ENCODE measurements around the gene WAPL.

Gene WAPL

DNA sequence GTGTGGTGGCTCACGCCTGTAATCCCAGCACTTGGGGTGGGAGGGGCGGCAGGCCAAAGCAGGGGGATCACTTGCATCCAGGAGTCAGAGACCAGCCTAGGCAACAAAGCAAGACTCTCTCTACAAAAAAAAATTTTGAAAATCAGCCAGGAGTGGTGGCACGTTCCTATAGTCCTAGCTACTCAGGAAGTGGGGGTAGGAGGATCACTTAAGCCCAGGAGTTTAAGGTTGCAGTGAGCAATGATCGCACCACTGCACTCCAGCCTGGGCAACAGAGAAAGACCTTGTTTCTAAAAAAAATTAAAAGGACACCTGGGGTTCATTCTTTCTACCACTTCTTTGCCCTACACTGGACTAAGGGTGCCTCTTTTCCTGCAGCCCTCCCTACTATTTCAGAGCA is 15.1 kb downstream of the WAPL start:
- Histone ChIP-seq H3K4me2 (ENCODE audit: low read depth, low read length) (no peak overlapping the region), H3K9me3 (replicated peaks; ENCODE audit: insufficient read depth, low read length) (no peaks in the 10 kb centered on the region), H3K27ac (ENCODE audit: low read length) (no peak overlapping the region), H3K27me3 (replicated peaks; ENCODE audit: insufficient read depth, low read length) (no peaks in the 10 kb centered on the region), H3K9ac (ENCODE audit: low read length) (no peak overlapping the region), H3K4me3 (ENCODE audit: low read length) (no peak overlapping the region), H3K9me2 (replicated peaks; ENCODE audit: insufficient read depth, low read length) (no peaks in the 10 kb centered on the region), H4K20me1 (ENCODE audit: insufficient read depth, low read length) (peaks cover 7% of the 10 kb centered on the region; the same call in 1 of the 2 replicates), H3K4me1 (ENCODE audit: low read length) (no peaks in the 10 kb centered on the region), H3F3A (ENCODE audit: insufficient read depth, low read length) (no peaks in the 10 kb centered on the region), H3K36me3 (replicated peaks; ENCODE audit: insufficient read depth, low read length) (0 out of 2 replicates have a peak, but pooled peaks cover 10% of the 10 kb centered on the region), H2AFZ (ENCODE audit: low read length) (no peak overlapping the region), H3K79me2 (ENCODE audit: low read length) (peaks cover 99% of the 10 kb centered on the region)
- TF ChIP-seq EZH2phosphoT487 (IDR thresholded peaks at IDR 0.05; ENCODE audit: low read length): no peak
- TF ChIP-seq, protein P1, sequence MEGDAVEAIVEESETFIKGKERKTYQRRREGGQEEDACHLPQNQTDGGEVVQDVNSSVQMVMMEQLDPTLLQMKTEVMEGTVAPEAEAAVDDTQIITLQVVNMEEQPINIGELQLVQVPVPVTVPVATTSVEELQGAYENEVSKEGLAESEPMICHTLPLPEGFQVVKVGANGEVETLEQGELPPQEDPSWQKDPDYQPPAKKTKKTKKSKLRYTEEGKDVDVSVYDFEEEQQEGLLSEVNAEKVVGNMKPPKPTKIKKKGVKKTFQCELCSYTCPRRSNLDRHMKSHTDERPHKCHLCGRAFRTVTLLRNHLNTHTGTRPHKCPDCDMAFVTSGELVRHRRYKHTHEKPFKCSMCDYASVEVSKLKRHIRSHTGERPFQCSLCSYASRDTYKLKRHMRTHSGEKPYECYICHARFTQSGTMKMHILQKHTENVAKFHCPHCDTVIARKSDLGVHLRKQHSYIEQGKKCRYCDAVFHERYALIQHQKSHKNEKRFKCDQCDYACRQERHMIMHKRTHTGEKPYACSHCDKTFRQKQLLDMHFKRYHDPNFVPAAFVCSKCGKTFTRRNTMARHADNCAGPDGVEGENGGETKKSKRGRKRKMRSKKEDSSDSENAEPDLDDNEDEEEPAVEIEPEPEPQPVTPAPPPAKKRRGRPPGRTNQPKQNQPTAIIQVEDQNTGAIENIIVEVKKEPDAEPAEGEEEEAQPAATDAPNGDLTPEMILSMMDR (IDR thresholded peaks at IDR 0.05; ENCODE audit: low read length): no peak
- TF ChIP-seq EZH2 (optimal IDR thresholded peaks at IDR 0.05; ENCODE audit: low read depth, low read length): no peak
- no peak for DNase-seq

DNA sequence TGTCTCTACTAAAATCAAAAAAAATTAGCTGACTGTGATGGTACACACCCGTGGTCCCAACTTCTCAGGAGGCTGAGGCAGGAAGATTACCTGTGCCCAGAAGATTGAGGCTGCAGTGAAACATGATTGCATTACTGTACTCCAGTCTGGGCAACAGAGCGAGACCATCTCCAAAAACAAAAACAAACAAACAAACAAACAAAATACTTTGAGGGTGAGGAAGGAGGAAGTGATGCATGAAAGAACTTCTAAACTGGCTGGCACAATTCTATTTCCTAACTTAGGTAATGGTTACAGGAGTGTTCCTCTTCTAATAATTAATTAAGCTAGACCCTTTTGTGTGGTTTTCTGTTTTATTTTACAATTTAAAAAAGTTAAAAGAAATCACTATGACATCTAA is 15.5 kb downstream of the WAPL start:
- H3K79me2 ChIP-seq (ENCODE audit: low read length): peaks cover 99% of the 10 kb centered on the region
- TF ChIP-seq EZH2 (optimal IDR thresholded peaks at IDR 0.05; ENCODE audit: low read depth, low read length) (no peak), EZH2phosphoT487 (IDR thresholded peaks at IDR 0.05; ENCODE audit: low read length) (no peak)
- TF ChIP-seq, protein P1 (IDR thresholded peaks at IDR 0.05; ENCODE audit: low read length): no peak
- no peaks in the 10 kb centered on the region for H3K4me1 ChIP-seq (ENCODE audit: low read length)
- DNase-seq: no peak
- no peaks in the 10 kb centered on the region for H3K9me2 ChIP-seq (replicated peaks; ENCODE audit: insufficient read depth, low read length)
- no peak overlapping the region for H3K27ac ChIP-seq (ENCODE audit: low read length)
- H3K9me3 ChIP-seq (replicated peaks; ENCODE audit: insufficient read depth, low read length): no peaks in the 10 kb centered on the region
- H3K4me3 ChIP-seq (ENCODE audit: low read length): no peak overlapping the region
- no peaks in the 10 kb centered on the region for H3K27me3 ChIP-seq (replicated peaks; ENCODE audit: insufficient read depth, low read length)
- no peaks in the 10 kb centered on the region for H3F3A ChIP-seq (ENCODE audit: insufficient read depth, low read length)
- 0 out of 2 replicates have a peak, but pooled peaks cover 10% of the 10 kb centered on the region for H3K36me3 ChIP-seq (replicated peaks; ENCODE audit: insufficient read depth, low read length)
- H2AFZ ChIP-seq (ENCODE audit: low read length): no peak overlapping the region
- peaks cover 7% of the 10 kb centered on the region; the same call in 1 of the 2 replicates for H4K20me1 ChIP-seq (ENCODE audit: insufficient read depth, low read length)
- no peak overlapping the region for H3K4me2 ChIP-seq (ENCODE audit: low read depth, low read length)
- H3K9ac ChIP-seq (ENCODE audit: low read length): no peak overlapping the region

DNA sequence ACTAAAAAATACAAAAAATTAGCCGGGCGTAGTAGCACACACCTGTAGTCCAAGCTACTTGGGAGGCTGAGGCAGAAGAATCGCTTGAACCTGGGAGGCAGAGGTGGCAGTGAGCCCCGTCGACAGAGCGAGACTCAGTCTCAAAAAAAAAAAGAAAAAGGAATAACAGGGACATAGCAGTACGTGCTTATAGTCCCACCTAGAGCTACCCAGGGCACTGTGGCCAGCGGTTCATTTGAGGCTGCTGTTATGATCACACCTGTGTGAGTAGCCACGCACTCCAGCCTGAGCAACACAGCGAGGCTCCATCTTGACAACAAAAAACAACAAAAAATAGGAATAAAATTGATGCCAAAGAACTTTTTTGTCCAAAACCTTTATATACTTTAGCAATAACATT is 17.1 kb downstream of the WAPL start:
- no peak overlapping the region for H3K4me3 ChIP-seq (ENCODE audit: low read length)
- no peaks in the 10 kb centered on the region for H3K9me2 ChIP-seq (replicated peaks; ENCODE audit: insufficient read depth, low read length)
- no peak overlapping the region for H3K4me2 ChIP-seq (ENCODE audit: low read depth, low read length)
- H4K20me1 ChIP-seq (ENCODE audit: insufficient read depth, low read length): peaks cover 10% of the 10 kb centered on the region; the same call in 1 of the 2 replicates
- peaks cover 12% of the 10 kb centered on the region; the same call in 1 of the 2 replicates for H3K4me1 ChIP-seq (ENCODE audit: low read length)
- TF ChIP-seq EZH2 (optimal IDR thresholded peaks at IDR 0.05; ENCODE audit: low read depth, low read length) (no peak), EZH2phosphoT487 (IDR thresholded peaks at IDR 0.05; ENCODE audit: low read length) (no peak)
- TF ChIP-seq, protein P1 (IDR thresholded peaks at IDR 0.05; ENCODE audit: low read length): no peak
- H3K27me3 ChIP-seq (replicated peaks; ENCODE audit: insufficient read depth, low read length): no peaks in the 10 kb centered on the region
- H3K27ac ChIP-seq (ENCODE audit: low read length): no peak overlapping the region
- H2AFZ ChIP-seq (ENCODE audit: low read length): no peak overlapping the region
- no peak overlapping the region for H3K9ac ChIP-seq (ENCODE audit: low read length)
- DNase-seq: no peak
- peaks cover 100% of the 10 kb centered on the region for H3K79me2 ChIP-seq (ENCODE audit: low read length)
- no peaks in the 10 kb centered on the region for H3K9me3 ChIP-seq (replicated peaks; ENCODE audit: insufficient read depth, low read length)
- peaks cover 13% of the 10 kb centered on the region for H3K36me3 ChIP-seq (replicated peaks; ENCODE audit: insufficient read depth, low read length)
- no peaks in the 10 kb centered on the region for H3F3A ChIP-seq (ENCODE audit: insufficient read depth, low read length)

Measured in MM.1S (cell line).